Measurements from ENCODE around the gene STK35.
A peak's percentile ranks its signal among the peaks of the same experiment; 100 is the strongest.
"Not testable (repeated sequence)": the region's sequence is repeated elsewhere in the genome, so short reads cannot be mapped to it uniquely, and the experiment has no call there.

STK35 gene

GRCh38 chr20:2172305-2173175, 70.9 kb downstream of the STK35 start:
- intact Hi-C loops (cut with DNase I): loop anchor here (2.0 kb wide), 1 partner anchor 208 kb away; no protein-coding TSS in a partner anchor
- DNase-seq: peak; percentile 67 to 92 (median 84)

GRCh38 chr20:2173186-2173585, 71.6 kb downstream of the STK35 start:
- DNase-seq: peak in 1 of 42 donors; percentile 18
- intact Hi-C loops (cut with DNase I): loop anchor here (2.0 kb wide), 1 partner anchor 208 kb away; no protein-coding TSS in a partner anchor

GRCh38 chr20:2174067-2174466, 72.4 kb downstream of the STK35 start:
- intact Hi-C loops (cut with DNase I): no loop called here
- no peak for DNase-seq

GRCh38 chr20:2176946-2177345, 75.3 kb downstream of the STK35 start:
- intact Hi-C loops (cut with DNase I): no loop called here
- DNase-seq: peak in 2 of 42 donors; percentile 4 to 16

GRCh38 chr20:2178318-2179232, 76.9 kb downstream of the STK35 start:
- peak in 2 of 42 donors; percentile 21 to 34 for DNase-seq
- intact Hi-C loops (cut with DNase I): no loop called here

GRCh38 chr20:2179233-2179580, 77.6 kb downstream of the STK35 start:
- intact Hi-C loops (cut with DNase I): no loop called here
- peak in 2 of 42 donors; percentile 10 to 31 for DNase-seq

- intact Hi-C loops (cut with DNase I): no loop called here
- peak in 2 of 42 donors; percentile 3 to 6 for DNase-seq
These were observed 78.3 kb downstream of the STK35 start for GRCh38 chr20:2179949-2180348.

GRCh38 chr20:2183381-2183780, 81.8 kb downstream of the STK35 start:
- intact Hi-C loops (cut with DNase I): no loop called here
- DNase-seq: no peak

- DNase-seq; intact Hi-C loops (cut with DNase I): not testable (repeated sequence)
These were observed 83.3 kb downstream of the STK35 start for GRCh38 chr20:2184933-2185332.

- intact Hi-C loops (cut with DNase I): no loop called here
- peak in 1 of 42 donors; percentile 13 for DNase-seq
These were observed 94.0 kb downstream of the STK35 start for GRCh38 chr20:2195614-2196013.

GRCh38 chr20:2197166-2197565, 95.5 kb downstream of the STK35 start:
- DNase-seq: peak in 18 of 42 donors; percentile 2 to 67 (median 27)
- intact Hi-C loops (cut with DNase I): no loop called here

All from head of caudate nucleus (tissue), 42 donors.